Brain pericyte (primary cell): ENCODE measurements around the gene EOGT.

Experiments used
- DNase-seq: peaks from one replicate; pipeline ENCODE4 v3.0.0-alpha.2; 2012; ENCODE audit warnings: low read depth, low spot score

EOGT gene

DNA sequence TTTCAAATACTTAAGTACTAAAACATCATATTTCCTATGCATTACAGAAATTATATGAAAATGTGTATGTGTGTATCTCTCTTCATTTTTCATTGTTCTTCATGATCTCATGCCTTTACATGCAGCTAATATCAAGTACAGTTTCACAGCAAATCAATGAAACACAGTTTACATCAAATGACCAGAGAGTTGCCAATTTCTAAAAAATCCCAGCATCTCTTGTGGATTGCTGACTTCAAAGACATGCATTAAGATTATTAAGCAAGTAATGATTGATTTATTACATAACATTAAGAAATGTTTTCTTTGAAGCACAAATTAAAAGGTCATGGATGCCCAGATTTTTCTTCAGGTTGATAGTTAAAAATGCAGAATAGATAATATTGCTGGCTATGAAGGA is 50.1 kb downstream of the EOGT start:
- DNase-seq, result no peak

DNA sequence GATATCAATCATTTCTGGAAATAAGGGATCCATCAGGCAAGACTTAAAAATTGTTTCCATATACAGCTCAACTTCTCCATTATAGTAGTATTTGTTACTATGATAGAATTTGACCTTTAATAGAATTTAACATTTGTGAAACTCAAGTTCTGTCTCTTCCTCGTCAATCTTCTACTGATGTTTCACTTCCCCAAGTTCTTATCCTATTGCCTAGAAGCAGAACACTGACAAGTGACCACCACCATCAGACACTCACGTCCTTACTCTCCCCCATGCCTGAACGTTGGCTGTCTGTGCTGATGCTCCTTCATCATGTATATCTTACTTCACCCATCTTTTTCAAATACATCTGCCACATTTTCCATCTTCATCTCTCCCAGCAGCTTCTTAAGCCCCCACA is 54.6 kb downstream of the EOGT start:
- no peak for DNase-seq

DNA sequence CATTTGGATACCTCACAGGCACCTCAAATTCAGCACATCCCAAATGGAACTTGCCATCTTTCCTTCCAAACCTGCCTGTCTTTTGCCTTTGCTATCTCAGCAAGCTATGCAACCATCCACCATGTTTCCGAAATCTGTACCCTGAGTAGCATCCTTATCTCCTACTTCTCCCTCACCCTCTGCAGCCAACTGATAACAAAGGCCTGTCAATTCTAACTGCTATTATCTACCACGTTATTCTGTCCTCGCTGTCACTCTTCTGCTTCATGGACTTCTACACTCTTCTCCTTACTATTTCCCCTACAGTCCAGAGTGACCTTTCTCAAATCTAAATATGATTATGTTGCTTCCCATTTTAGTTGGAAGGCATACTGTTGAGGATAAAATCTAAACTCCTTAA is 55.6 kb downstream of the EOGT start:
- no peak for DNase-seq

DNA sequence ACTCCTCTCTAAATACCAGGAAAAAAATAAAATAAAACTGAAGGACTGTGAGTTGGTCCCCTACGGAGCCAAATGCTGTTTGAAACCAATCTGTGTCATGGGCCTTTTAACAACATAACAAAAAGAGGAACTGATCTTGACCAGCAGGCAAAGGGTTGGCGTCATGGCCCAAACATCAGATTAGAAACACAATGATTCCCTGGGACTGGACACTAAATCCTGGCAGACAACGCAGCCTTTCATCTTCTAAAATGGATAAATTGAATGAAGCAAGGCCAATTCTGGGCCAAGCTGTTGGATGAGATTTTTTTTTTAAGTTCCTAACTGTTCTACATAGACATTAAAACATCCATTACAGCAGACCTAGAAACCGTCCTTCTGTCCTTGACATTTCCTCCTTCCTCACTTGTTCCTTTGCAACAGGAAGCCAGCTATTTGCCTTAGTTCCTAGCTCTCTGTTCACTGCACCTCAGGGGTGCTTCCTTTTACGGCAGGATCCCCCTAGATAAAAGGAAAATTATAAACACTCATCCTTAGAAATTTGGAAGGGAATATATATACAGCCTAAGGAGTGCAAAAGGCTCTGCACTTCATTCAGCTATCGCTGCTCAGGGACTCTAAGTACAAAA is 59.6 kb downstream of the EOGT start:
- DNase-seq, result no peak

DNA sequence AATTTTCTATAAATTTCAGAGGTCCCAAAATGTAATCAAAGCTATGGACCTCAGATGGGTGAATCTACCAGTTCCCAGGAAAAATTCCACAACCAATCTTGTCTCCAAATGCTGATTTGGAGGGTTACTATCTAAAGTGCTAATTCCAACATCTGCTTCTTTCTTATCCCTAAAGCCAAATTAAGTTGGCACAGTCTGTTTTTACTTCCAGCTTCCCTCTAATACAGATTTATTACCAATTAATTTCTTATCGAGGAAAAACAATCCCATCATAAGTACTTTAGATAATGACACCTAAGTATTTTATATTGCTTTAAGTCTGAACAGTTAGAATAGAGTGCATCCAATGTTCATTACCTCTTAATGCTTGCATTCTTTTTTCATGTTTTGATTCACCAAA is 68.3 kb downstream of the EOGT start:
- DNase-seq, result no peak

DNA sequence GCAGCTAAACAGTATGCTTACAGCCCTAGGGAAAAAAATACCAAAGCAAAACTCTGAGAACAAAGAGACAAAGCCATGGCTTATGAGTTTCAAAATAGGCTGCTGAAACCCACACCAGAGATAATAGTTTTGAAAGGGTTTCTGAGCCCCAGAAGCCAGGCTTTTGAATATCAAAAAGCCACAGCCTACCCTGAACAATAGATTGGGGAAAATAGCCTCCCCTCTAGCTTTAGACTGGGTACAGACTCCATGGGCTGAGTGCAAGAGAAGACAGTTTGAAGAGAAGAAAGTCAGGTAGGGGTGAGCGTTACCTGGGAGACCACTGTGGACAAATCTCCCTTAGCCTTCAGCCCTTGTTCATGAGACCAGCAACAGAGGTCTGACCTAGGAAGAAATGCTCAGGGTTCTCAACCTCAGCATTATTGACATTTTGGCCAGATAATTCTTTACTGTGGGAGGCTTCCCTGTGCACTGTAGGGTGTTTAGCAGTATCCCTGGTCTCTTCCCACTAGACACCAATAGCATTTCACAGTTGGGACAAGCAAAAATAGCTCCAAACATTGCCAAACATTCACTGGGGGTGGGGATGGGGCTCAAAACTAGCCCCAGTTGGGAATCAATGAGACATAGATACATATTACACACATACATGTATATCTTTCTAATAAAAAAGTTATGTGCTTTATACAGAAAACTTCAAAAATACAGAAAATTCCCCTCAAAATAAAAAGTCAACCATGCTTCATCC is 69.6 kb downstream of the EOGT start:
- no peak for DNase-seq

DNA sequence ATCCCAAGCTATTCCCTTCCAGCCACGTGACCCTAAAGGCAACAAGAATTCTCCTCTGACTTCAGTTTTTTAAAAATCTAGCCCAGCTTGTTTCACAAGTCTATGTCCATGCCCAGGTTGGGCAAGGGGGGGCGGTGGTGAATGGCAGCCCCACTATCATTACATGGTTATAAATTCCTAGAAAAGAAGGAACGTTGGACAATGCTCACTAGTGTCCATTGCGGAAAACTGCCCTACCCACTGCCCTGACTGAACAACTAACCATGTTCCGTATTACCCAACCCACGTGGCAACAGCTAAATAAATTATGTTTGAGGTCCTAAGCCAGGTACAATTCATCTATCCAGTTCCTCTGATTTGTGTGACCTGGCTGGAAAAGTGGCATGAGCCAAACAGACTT is 72.4 kb downstream of the EOGT start:
- DNase-seq, result no peak

DNA sequence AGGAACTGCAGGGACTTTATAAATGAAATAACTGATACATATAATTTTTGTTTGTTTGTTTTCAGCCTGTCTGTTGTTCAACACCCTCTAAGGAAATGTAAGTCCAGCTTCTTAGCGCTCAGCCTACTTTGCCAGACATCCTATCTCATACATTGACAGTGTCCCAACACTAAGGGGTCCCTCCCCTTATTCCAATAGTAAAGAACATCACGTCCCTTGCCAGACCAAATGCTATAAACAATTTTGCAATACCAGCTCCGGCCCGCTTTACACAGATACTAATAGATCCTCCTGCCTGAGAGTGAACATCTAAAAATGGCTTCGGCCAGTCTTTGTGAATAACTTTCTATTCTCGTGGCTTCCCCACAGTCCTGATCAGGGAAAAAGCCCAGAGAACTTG is 76.6 kb downstream of the EOGT start:
- DNase-seq, result no peak

DNA sequence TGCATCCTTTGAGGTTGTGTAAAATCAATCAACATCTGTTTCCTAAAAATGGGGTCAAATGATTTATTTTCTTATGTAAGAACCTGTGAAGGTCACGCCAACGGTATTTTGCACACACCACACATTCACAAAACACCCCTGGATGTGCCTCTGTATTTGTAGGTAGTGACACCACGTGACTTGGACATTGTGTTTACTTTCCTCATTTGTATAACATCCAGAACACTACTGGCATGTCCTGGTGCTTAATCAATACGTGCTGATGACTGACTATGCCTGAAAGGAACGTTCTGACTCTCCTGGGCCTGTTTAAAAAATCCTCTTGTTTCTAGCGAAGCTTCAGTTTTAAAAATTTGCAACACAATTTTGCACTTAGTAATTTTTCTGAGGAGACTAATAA is 77.7 kb downstream of the EOGT start:
- DNase-seq, result no peak

DNA sequence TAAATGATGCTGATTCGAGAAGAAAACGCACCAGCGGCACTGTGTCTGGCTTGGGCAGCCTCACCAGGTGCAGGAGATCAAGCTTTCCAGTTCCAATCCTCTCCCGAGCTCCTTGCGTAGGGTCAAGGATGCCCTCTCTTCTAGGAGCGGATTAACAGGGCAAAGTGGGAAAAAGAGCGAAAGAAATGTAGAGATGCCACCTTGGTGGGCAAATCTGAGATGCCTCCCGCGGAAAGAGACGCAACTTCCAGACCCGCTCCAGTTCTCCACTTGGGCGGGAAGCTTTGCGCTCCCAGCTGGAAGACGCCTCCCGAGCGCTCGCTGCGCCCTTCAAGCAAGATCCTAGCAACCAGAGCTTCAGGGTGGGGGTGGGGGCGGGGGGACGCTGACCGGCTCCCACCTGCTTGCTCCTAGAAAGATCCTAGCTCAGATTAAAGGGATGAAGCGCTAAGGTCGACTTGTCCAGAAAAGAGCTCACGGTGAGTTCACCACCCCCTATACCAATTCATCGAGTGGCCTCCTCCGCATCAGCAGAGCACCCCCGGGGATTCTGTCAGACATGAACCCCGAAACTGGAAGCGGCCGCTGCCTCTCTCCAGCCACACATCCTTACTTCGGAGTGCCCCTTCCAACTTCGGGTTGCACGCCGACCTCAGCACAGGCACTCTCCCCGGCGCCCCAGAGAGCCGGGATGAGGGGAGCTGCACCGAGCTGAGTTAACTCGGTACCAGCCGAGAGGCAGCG is 81.9 kb downstream of the EOGT start:
- no peak for DNase-seq
